K562 (cell line): ENCODE results near the gene ONECUT1. TPM values are rescaled to one million over a fixed set of nuclear protein-coding genes. Genes with fewer than 3 reads are reported as not detected.

Experiments used
- ASH1L ChIP-seq: fragments of 450-650 bp; IDR thresholded peaks from 2 replicates; pipeline ENCODE4 v1.6.1; 2018; ENCODE audit warnings: borderline replicate concordance, mild to moderate bottlenecking, low read depth; ENCODE audit not compliant: partially characterized antibody
- CBFA2T2 ChIP-seq: fragments of 450-650 bp; conservative IDR thresholded peaks from 2 replicates; pipeline ENCODE4 v1.6.1; 2017; ENCODE audit warnings: mild to moderate bottlenecking
- CC2D1A ChIP-seq: fragments of 450-650 bp; IDR thresholded peaks from 2 replicates; pipeline ENCODE4 v1.6.1; 2017; ENCODE audit warnings: mild to moderate bottlenecking
- DEAF1 ChIP-seq: fragments of 450-650 bp; formaldehyde crosslinking; IDR thresholded peaks from 2 replicates; pipeline ENCODE4 v1.4.0; 2020; ENCODE audit warnings: mild to moderate bottlenecking, moderate library complexity
- ERF ChIP-seq: fragments of 450-650 bp; formaldehyde crosslinking; IDR thresholded peaks from 2 replicates; pipeline ENCODE4 v1.4.0; 2020; ENCODE audit warnings: mild to moderate bottlenecking, mixed read lengths
- EZH2 ChIP-seq: IDR thresholded peaks from 2 replicates; pipeline ENCODE4 v1.6.1; 2012; ENCODE audit warnings: low read depth, mild to moderate bottlenecking, inconsistent platforms, low read length, borderline replicate concordance
- FOXK1 ChIP-seq: sonication (generic); formaldehyde crosslinking; IDR thresholded peaks from 2 replicates; pipeline ENCODE4 v1.8.0; 2022; ENCODE audit warnings: missing genetic modification reagents, mild to moderate bottlenecking, borderline replicate concordance
- FOXK2 ChIP-seq, 2 experiments: fragments of 450-650 bp; IDR thresholded peaks in 1 of 2; conservative IDR thresholded peaks in 1 of 2; 2 replicates each; pipeline ENCODE4 v1.6.1; 2016; ENCODE audit warnings: low read depth in 2 of 2, mild to moderate bottlenecking in 1 of 2
- HBP1 ChIP-seq: fragments of 450-650 bp; formaldehyde crosslinking; IDR thresholded peaks from 2 replicates; pipeline ENCODE4 v1.4.0; 2022; ENCODE audit warnings: missing genetic modification characterization
- MAFG ChIP-seq: fragments of 450-650 bp; conservative IDR thresholded peaks from 2 replicates; pipeline ENCODE4 v1.6.1; 2016; ENCODE audit warnings: missing genetic modification characterization, missing compliant biosample characterization
- NCOA2 ChIP-seq, 2 experiments: fragments of 450-650 bp; IDR thresholded peaks; 2 replicates each; pipeline ENCODE4 v1.6.1; 2018; ENCODE audit warnings: mild to moderate bottlenecking in 2 of 2, moderate library complexity in 1 of 2; ENCODE audit not compliant: partially characterized antibody in 2 of 2
- NONO ChIP-seq, 2 experiments: fragments of 200-400 bp in 1 of 2; fragments of 450-650 bp in 1 of 2; formaldehyde crosslinking in 1 of 2; IDR thresholded peaks; 2 replicates each; pipeline ENCODE4 v1.6.1; 2017; ENCODE audit warnings: low read depth in 2 of 2, mild to moderate bottlenecking in 2 of 2, moderate library complexity in 2 of 2, low read length in 1 of 2
- RBM34 ChIP-seq: fragments of 200-400 bp; formaldehyde crosslinking; IDR thresholded peaks from 2 replicates; pipeline ENCODE4 v1.6.1; 2018; ENCODE audit warnings: low read length, borderline replicate concordance; ENCODE audit not compliant: insufficient read depth
- RREB1 ChIP-seq: fragments of 250-450 bp; sonication (Bioruptor Pico); IDR thresholded peaks from 2 replicates; pipeline ENCODE4 v1.4.0; 2020
- SAFB ChIP-seq: fragments of 200-400 bp; formaldehyde crosslinking; IDR thresholded peaks from 2 replicates; pipeline ENCODE4 v1.6.1; 2017; ENCODE audit warnings: low read depth, low read length, borderline replicate concordance
- SMC3 ChIP-seq: conservative IDR thresholded peaks from 2 replicates; pipeline ENCODE4 v1.6.1; 2011; ENCODE audit warnings: low read depth, low read length, improper control_type of control experiment; ENCODE audit not compliant: insufficient read depth
- TAF1 ChIP-seq: IDR thresholded peaks from 2 replicates; pipeline ENCODE4 v1.6.1; 2011; ENCODE audit warnings: mild to moderate bottlenecking, low read length, moderate library complexity; ENCODE audit not compliant: insufficient read depth, control insufficient read depth, severe bottlenecking; ENCODE audit errors: extremely low read depth
- ZEB2 ChIP-seq: fragments of 450-650 bp; IDR thresholded peaks from 2 replicates; pipeline ENCODE4 v1.6.1; 2016
- polyA plus RNA-seq, 8 experiments: library from polyadenylated mRNA; depleted of rRNA in 4 of 8; stranded (reverse) in 5 of 8; unstranded in 3 of 8; fragments of >200 nt; fragmentation: Nextera tagmentation in 2 of 8; fragmentation: Illumina TruSeq in 1 of 8; extraction: Ambion mirVana in 2 of 8; extraction: Trizol in 1 of 8; gene quantifications; 2 replicates each; pipeline versions ENCODE4 v1.2.1 to v1.2.3, GENCODE V29; 2011 to 2014; ENCODE audit warnings: inconsistent platforms in 1 of 8, missing spikeins in 1 of 8
- total RNA-seq, 7 experiments: library from RNA; depleted of rRNA in 6 of 7; stranded (reverse); fragments of >200 nt in 6 of 7; fragmentation: Illumina TruSeq in 2 of 7; extraction: Trizol in 2 of 7; gene quantifications; 2 replicates each; pipeline versions ENCODE4 v1.2.1 to v1.2.3, GENCODE V29; 2011 to 2021; ENCODE audit warnings: low replicate concordance in 1 of 7

ONECUT1 gene
- total and polyA plus RNA-seq, 9 of the 15 experiments (the other 6 are each of a cell fraction or from before 2014, with no cell fraction given), result not detected

- TF ChIP-seq TAF1, result no peak
- TF ChIP-seq RBM34, result no peak
- peak; percentile 83 for TF ChIP-seq DEAF1 (CRISPR knock-in tag)
- no peak for TF ChIP-seq MAFG (tag)
- no peak for TF ChIP-seq SAFB
- TF ChIP-seq RREB1 (CRISPR knock-in tag), result no peak
- TF ChIP-seq EZH2, result no peak
- 0 out of 2 replicates have a peak, but pooled peaks have one; percentile 38 for TF ChIP-seq CC2D1A
- no peak for TF ChIP-seq FOXK1 (CRISPR knock-in tag)
- no peak for TF ChIP-seq ASH1L
- TF ChIP-seq HBP1 (CRISPR knock-in tag), result no peak
- no peak for TF ChIP-seq NONO (IDR thresholded peaks at IDR 0.05; ENCODE audit: low read depth in 2 of 2, low read length in 1 of 2)
- TF ChIP-seq ERF, result no peak
- TF ChIP-seq SMC3, result peak; percentile 77
- no peak for TF ChIP-seq CBFA2T2
- TF ChIP-seq NCOA2 (IDR thresholded peaks at IDR 0.05; ENCODE audit: partially characterized antibody in 2 of 2), result no peak
- TF ChIP-seq ZEB2, result no peak
- TF ChIP-seq FOXK2 (conservative IDR thresholded peaks at IDR 0.05 in 1 of 2, IDR thresholded peaks at IDR 0.05 in 1 of 2; ENCODE audit: low read depth in 2 of 2), result no peak
Observed at GRCh38 chr15:52735231-52736089, 54.7 kb downstream of the ONECUT1 start (continued).
